Astrocyte (in vitro differentiated cells and primary cell): ENCODE data around the gene KMT2B. TPM values are rescaled to one million over a fixed set of nuclear protein-coding genes. Genes with fewer than 3 reads are reported as not detected.
"Not testable (repeated sequence)": the region's sequence is repeated elsewhere in the genome, so short reads cannot be mapped to it uniquely, and the experiment has no call there.

ENCODE experiments used
- DNase-seq: peaks from one replicate; pipeline ENCODE4 v3.0.0-alpha.2; 2010; ENCODE audit warnings: low read depth
- FAIRE-seq: peaks from 2 replicates; lab custom pipeline; 2011; peaks lifted over from hg19 to GRCh38; lab: Jason Lieb, UNC
- H2AFZ ChIP-seq: 2 replicates; pipeline ENCODE4 v1.6.0; 2012; ENCODE audit warnings: low read depth, low read length, inconsistent platforms
- H3K27ac ChIP-seq: 2 replicates; pipeline ENCODE4 v1.5.1; 2011; ENCODE audit warnings: low read depth, low read length, inconsistent platforms
- H3K27me3 ChIP-seq: 2 replicates; pipeline ENCODE4 v1.6.0; 2011; ENCODE audit warnings: low read length, inconsistent platforms; ENCODE audit not compliant: insufficient read depth
- H3K36me3 ChIP-seq: 2 replicates; pipeline ENCODE4 v1.5.1; 2011; ENCODE audit warnings: low read length, inconsistent platforms; ENCODE audit not compliant: insufficient read depth
- H3K4me1 ChIP-seq: 2 replicates; pipeline ENCODE4 v1.5.1; 2011; ENCODE audit warnings: low read length, inconsistent platforms; ENCODE audit not compliant: insufficient read depth
- H3K4me2 ChIP-seq: 2 replicates; pipeline ENCODE4 v1.6.0; 2012; ENCODE audit warnings: low read length, inconsistent platforms
- H3K4me3 ChIP-seq: 2 replicates; pipeline ENCODE4 v1.5.1; 2011; ENCODE audit warnings: low read depth, mild to moderate bottlenecking, low read length, inconsistent platforms; ENCODE audit not compliant: insufficient read depth
- H3K79me2 ChIP-seq: 2 replicates; pipeline ENCODE4 v1.6.0; 2012; ENCODE audit warnings: mild to moderate bottlenecking, low read length, inconsistent platforms; ENCODE audit not compliant: insufficient read depth
- H3K9ac ChIP-seq: 2 replicates; pipeline ENCODE4 v1.6.0; 2012; ENCODE audit warnings: mild to moderate bottlenecking, low read length, inconsistent platforms
- H3K9me3 ChIP-seq: 2 replicates; pipeline ENCODE4 v1.5.1; 2012; ENCODE audit warnings: low read depth, mild to moderate bottlenecking, low read length, inconsistent platforms; ENCODE audit not compliant: insufficient read depth
- H4K20me1 ChIP-seq: 2 replicates; pipeline ENCODE4 v1.6.0; 2012; ENCODE audit warnings: low read length, inconsistent platforms; ENCODE audit not compliant: insufficient read depth
- H3K27ac Mint-ChIP-seq: one replicate; pipeline ENCODE4 v1.8.0; 2021; ENCODE audit warnings: mild to moderate bottlenecking, mixed read lengths; ENCODE audit not compliant: unreplicated experiment
- H3K27me3 Mint-ChIP-seq: one replicate; pipeline ENCODE4 v1.8.0; 2021; ENCODE audit warnings: low read depth, mixed read lengths; ENCODE audit not compliant: unreplicated experiment
- H3K36me3 Mint-ChIP-seq: one replicate; pipeline ENCODE4 v1.8.0; 2021; ENCODE audit warnings: low read depth, mixed read lengths; ENCODE audit not compliant: unreplicated experiment
- H3K4me1 Mint-ChIP-seq: one replicate; pipeline ENCODE4 v1.8.0; 2021; ENCODE audit warnings: low read depth, mixed read lengths; ENCODE audit not compliant: unreplicated experiment
- H3K4me3 Mint-ChIP-seq: one replicate; pipeline ENCODE4 v1.8.0; 2021; ENCODE audit warnings: mild to moderate bottlenecking, moderate library complexity, mixed read lengths; ENCODE audit not compliant: unreplicated experiment
- H3K9me3 Mint-ChIP-seq: one replicate; pipeline ENCODE4 v1.8.0; 2021; ENCODE audit warnings: mild to moderate bottlenecking, mixed read lengths; ENCODE audit not compliant: unreplicated experiment
- EZH2 ChIP-seq: IDR thresholded peaks from 2 replicates; pipeline ENCODE4 v1.6.1; 2012; ENCODE audit warnings: mild to moderate bottlenecking, low read length, inconsistent platforms; ENCODE audit not compliant: insufficient read depth
- total RNA-seq: library from RNA; stranded (reverse); gene quantifications from 2 replicates; pipeline ENCODE4 v1.2.1, GENCODE V29; 2021
- TF ChIP-seq, protein P1 (sequence below): IDR thresholded peaks from 2 replicates; pipeline ENCODE4 v1.5.1; 2011; ENCODE audit warnings: low read depth, mild to moderate bottlenecking, inconsistent platforms, low read length, moderate library complexity; ENCODE audit not compliant: insufficient read depth

KMT2B gene
- total RNA-seq, 1 donor from 2014 or later: 28.7 TPM

DNA sequence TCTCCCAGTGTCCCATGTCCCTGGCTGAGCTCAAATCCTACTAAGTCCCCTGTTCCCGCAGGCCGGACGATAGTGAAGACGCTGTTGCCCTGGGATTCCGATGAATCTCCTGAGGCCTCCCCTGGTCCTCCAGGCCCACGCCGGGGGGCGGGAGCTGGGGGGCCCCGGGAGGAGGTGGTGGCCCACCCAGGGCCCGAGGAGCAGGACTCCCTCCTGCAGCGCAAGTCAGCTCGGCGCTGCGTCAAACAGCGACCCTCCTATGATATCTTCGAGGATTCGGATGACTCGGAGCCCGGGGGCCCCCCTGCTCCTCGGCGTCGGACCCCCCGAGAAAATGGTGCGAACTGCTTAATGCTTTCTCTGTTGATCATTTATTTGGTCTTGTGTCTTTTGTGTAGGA lies 5.9 kb downstream of the KMT2B start:
- Histone ChIP-seq H3K9ac (no peak overlapping the region), H3K27me3 (no peaks in the 10 kb centered on the region), H3K4me1 (peaks cover 8% of the 10 kb centered on the region), H3K4me3 (no peak overlapping the region), H4K20me1 (peaks cover 75% of the 10 kb centered on the region), H2AFZ (no peak overlapping the region), H3K27ac (no peak overlapping the region), H3K9me3 (no peaks in the 10 kb centered on the region), H3K36me3 (peaks cover 29% of the 10 kb centered on the region), H3K79me2 (peaks cover 35% of the 10 kb centered on the region), H3K4me2 (no peak overlapping the region)
- FAIRE-seq: no peak
- TF ChIP-seq, protein P1, sequence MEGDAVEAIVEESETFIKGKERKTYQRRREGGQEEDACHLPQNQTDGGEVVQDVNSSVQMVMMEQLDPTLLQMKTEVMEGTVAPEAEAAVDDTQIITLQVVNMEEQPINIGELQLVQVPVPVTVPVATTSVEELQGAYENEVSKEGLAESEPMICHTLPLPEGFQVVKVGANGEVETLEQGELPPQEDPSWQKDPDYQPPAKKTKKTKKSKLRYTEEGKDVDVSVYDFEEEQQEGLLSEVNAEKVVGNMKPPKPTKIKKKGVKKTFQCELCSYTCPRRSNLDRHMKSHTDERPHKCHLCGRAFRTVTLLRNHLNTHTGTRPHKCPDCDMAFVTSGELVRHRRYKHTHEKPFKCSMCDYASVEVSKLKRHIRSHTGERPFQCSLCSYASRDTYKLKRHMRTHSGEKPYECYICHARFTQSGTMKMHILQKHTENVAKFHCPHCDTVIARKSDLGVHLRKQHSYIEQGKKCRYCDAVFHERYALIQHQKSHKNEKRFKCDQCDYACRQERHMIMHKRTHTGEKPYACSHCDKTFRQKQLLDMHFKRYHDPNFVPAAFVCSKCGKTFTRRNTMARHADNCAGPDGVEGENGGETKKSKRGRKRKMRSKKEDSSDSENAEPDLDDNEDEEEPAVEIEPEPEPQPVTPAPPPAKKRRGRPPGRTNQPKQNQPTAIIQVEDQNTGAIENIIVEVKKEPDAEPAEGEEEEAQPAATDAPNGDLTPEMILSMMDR: no peak
- no peak for TF ChIP-seq EZH2
- Mint-ChIP-seq H3K27ac (no peak overlapping the region), H3K4me3 (no peak overlapping the region), H3K27me3 (no peaks in the 10 kb centered on the region), H3K36me3 (peaks cover 6% of the 10 kb centered on the region), H3K4me1 (peaks cover 4% of the 10 kb centered on the region), H3K9me3 (no peaks in the 10 kb centered on the region)
- DNase-seq: no peak

GRCh38 chr19:35724132-35724531 lies 6.3 kb downstream of the KMT2B start:
- not testable (repeated sequence) for H3K27me3 ChIP-seq, H3K36me3 Mint-ChIP-seq, H3K4me2 ChIP-seq, H3K27ac ChIP-seq, H3K27me3 Mint-ChIP-seq, H2AFZ ChIP-seq, H3K27ac Mint-ChIP-seq, H3K4me1 ChIP-seq, H3K4me1 Mint-ChIP-seq, H3K9me3 ChIP-seq, DNase-seq, H3K4me3 Mint-ChIP-seq, H3K4me3 ChIP-seq, H3K9ac ChIP-seq, FAIRE-seq, H3K9me3 Mint-ChIP-seq
- Histone ChIP-seq H3K79me2 (peaks cover 31% of the 10 kb centered on the region), H4K20me1 (peaks cover 75% of the 10 kb centered on the region), H3K36me3 (peaks cover 33% of the 10 kb centered on the region)

GRCh38 chr19:35724560-35724959 lies 6.8 kb downstream of the KMT2B start:
- Histone ChIP-seq H3K4me2 (no peak overlapping the region), H3K27ac (no peak overlapping the region), H3K27me3 (no peaks in the 10 kb centered on the region), H4K20me1 (peaks cover 72% of the 10 kb centered on the region), H3K36me3 (peaks cover 34% of the 10 kb centered on the region), H3K9ac (no peak overlapping the region), H3K9me3 (no peaks in the 10 kb centered on the region), H3K4me3 (no peak overlapping the region), H2AFZ (no peak overlapping the region), H3K79me2 (peaks cover 26% of the 10 kb centered on the region), H3K4me1 (no peaks in the 10 kb centered on the region)
- TF ChIP-seq, protein P1: no peak
- no peak for TF ChIP-seq EZH2
- DNase-seq (no peak), FAIRE-seq (no peak)
- no peaks in the 10 kb centered on the region for H3K9me3 Mint-ChIP-seq
- H3K4me3 Mint-ChIP-seq: no peak overlapping the region
- no peak overlapping the region for H3K27ac Mint-ChIP-seq
- H3K36me3 Mint-ChIP-seq: peaks cover 13% of the 10 kb centered on the region
- H3K27me3 Mint-ChIP-seq: no peaks in the 10 kb centered on the region
- H3K4me1 Mint-ChIP-seq: peaks cover under 1% of the 10 kb centered on the region
